ENCODE measurements around the gene KCNMA1.
A peak's percentile ranks its signal among the peaks of the same experiment; 100 is the strongest.

KCNMA1 gene

GRCh38 chr10:77562742-77563141 is 74.9 kb downstream of the KCNMA1 start:
- no peak for DNase-seq

- no peak for DNase-seq
Observed at GRCh38 chr10:77561991-77562390, 75.6 kb downstream of the KCNMA1 start.

- no peak for DNase-seq
Observed at GRCh38 chr10:77560471-77560870, 77.1 kb downstream of the KCNMA1 start.

GRCh38 chr10:77560052-77560451 is 77.6 kb downstream of the KCNMA1 start:
- no peak for DNase-seq

- no peak for DNase-seq
Observed at GRCh38 chr10:77556990-77557601, 80.5 kb downstream of the KCNMA1 start.

- no peak for DNase-seq
Observed at GRCh38 chr10:77555591-77556212, 81.9 kb downstream of the KCNMA1 start.

- peak in 2 of 56 donors; percentile 18 for DNase-seq
Observed at GRCh38 chr10:77554996-77555397, 82.6 kb downstream of the KCNMA1 start.

GRCh38 chr10:77553966-77554365 is 83.6 kb downstream of the KCNMA1 start:
- no peak for DNase-seq

GRCh38 chr10:77553311-77553710 is 84.3 kb downstream of the KCNMA1 start:
- peak in 1 of 56 donors; percentile 15 for DNase-seq

GRCh38 chr10:77552252-77552651 is 85.4 kb downstream of the KCNMA1 start:
- peak in 1 of 56 donors; percentile 8 for DNase-seq

GRCh38 chr10:77550378-77550777 is 87.2 kb downstream of the KCNMA1 start:
- DNase-seq = no peak

- no peak for DNase-seq
Observed at GRCh38 chr10:77548671-77549070, 88.9 kb downstream of the KCNMA1 start.

GRCh38 chr10:77548157-77548556 is 89.5 kb downstream of the KCNMA1 start:
- DNase-seq = no peak

- no peak for DNase-seq
Observed at GRCh38 chr10:77547307-77548050, 90.1 kb downstream of the KCNMA1 start.

GRCh38 chr10:77546042-77546441 is 91.6 kb downstream of the KCNMA1 start:
- DNase-seq = no peak

GRCh38 chr10:77545585-77545984 is 92.0 kb downstream of the KCNMA1 start:
- DNase-seq = no peak

GRCh38 chr10:77544617-77545016 is 93.0 kb downstream of the KCNMA1 start:
- DNase-seq = no peak

GRCh38 chr10:77542710-77543259 is 94.8 kb downstream of the KCNMA1 start:
- no peak for DNase-seq

- DNase-seq = no peak
Observed at GRCh38 chr10:77541944-77542343, 95.7 kb downstream of the KCNMA1 start.

GRCh38 chr10:77541247-77541646 is 96.4 kb downstream of the KCNMA1 start:
- DNase-seq = no peak

- no peak for DNase-seq
Observed at GRCh38 chr10:77539147-77539935, 98.3 kb downstream of the KCNMA1 start.
